ENCODE results near the gene DPCD.

DNA sequence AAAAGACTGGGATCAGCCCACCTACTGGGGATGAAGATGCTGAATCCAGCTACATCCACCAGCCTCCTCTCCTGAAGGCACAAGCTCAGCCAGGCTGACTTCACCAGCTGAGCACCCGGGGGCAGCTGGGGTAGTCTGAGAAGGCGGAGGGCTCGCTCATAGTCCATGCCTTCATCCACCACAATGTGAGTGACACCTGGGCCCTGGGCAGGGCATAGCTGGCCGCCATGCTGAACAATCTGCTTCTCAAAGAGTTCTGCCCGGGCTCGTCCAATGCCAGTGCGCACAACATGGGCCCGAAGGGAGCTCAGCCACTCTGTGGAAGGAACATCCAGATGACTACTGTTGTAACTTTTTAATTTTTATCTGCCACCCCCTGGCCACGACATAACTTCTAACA is 2.3 kb upstream of the DPCD start:
- TF ChIP-seq, protein P1, sequence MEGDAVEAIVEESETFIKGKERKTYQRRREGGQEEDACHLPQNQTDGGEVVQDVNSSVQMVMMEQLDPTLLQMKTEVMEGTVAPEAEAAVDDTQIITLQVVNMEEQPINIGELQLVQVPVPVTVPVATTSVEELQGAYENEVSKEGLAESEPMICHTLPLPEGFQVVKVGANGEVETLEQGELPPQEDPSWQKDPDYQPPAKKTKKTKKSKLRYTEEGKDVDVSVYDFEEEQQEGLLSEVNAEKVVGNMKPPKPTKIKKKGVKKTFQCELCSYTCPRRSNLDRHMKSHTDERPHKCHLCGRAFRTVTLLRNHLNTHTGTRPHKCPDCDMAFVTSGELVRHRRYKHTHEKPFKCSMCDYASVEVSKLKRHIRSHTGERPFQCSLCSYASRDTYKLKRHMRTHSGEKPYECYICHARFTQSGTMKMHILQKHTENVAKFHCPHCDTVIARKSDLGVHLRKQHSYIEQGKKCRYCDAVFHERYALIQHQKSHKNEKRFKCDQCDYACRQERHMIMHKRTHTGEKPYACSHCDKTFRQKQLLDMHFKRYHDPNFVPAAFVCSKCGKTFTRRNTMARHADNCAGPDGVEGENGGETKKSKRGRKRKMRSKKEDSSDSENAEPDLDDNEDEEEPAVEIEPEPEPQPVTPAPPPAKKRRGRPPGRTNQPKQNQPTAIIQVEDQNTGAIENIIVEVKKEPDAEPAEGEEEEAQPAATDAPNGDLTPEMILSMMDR (IDR thresholded peaks at IDR 0.05), result no peak
- TF ChIP-seq POLR2A (IDR thresholded peaks at IDR 0.05) (no peak), EP300 (IDR thresholded peaks at IDR 0.05) (no peak)

Data from ovary (tissue), 3 donors.